Gastroesophageal sphincter (tissue), 3 donors: ENCODE data around the gene MYRIP.

Experiments
- POLR2AphosphoS5 ChIP-seq: sonication (generic); formaldehyde crosslinking; IDR thresholded peaks from one replicate; pipeline ENCODE4 v1.6.1; 2017; ENCODE audit warnings: antibody characterized with exemption
- TF ChIP-seq, protein P1 (sequence below), 4 experiments: fragments of 200-600 bp in 2 of 4; fragments of 450-650 bp in 2 of 4; sonication (generic) in 1 of 4; IDR thresholded peaks; one replicate each; pipeline ENCODE4 v1.5.1; 2017 to 2019; ENCODE audit warnings: antibody characterized with exemption in 4 of 4, mild to moderate bottlenecking in 2 of 4, moderate library complexity in 2 of 4

DNA sequence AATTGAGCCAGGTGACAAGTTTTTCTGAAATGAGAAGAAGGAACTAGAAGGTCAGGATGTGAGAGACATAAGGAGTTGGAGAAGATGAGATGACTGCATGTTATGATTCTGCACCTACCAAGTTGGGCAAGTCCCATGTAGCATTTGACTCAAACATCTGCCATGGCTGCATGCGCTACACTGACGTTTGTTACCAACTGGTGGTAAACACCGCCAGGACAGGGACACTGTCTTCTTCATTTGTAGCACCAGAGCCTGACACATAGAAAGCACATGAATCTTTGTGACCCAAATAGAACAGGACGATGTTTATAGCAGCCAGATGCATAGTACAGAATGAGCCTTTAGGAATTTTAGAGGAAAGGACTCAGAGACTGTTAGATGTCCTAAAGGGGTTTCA, 236.7 kb downstream of the MYRIP start:
- TF ChIP-seq POLR2AphosphoS5, result no peak
- TF ChIP-seq, protein P1, sequence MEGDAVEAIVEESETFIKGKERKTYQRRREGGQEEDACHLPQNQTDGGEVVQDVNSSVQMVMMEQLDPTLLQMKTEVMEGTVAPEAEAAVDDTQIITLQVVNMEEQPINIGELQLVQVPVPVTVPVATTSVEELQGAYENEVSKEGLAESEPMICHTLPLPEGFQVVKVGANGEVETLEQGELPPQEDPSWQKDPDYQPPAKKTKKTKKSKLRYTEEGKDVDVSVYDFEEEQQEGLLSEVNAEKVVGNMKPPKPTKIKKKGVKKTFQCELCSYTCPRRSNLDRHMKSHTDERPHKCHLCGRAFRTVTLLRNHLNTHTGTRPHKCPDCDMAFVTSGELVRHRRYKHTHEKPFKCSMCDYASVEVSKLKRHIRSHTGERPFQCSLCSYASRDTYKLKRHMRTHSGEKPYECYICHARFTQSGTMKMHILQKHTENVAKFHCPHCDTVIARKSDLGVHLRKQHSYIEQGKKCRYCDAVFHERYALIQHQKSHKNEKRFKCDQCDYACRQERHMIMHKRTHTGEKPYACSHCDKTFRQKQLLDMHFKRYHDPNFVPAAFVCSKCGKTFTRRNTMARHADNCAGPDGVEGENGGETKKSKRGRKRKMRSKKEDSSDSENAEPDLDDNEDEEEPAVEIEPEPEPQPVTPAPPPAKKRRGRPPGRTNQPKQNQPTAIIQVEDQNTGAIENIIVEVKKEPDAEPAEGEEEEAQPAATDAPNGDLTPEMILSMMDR (IDR thresholded peaks at IDR 0.05), result no peak
